K562 (cell line): ENCODE data around the gene HVCN1. TPM values are rescaled to one million over a fixed set of nuclear protein-coding genes. Genes with fewer than 3 reads are reported as not detected.

Source experiments
- ASH1L ChIP-seq: fragments of 450-650 bp; IDR thresholded peaks from 2 replicates; pipeline ENCODE4 v1.6.1; 2018; ENCODE audit warnings: borderline replicate concordance, mild to moderate bottlenecking, low read depth; ENCODE audit not compliant: partially characterized antibody
- BRCA1 ChIP-seq, 2 experiments: fragments of 450-650 bp in 1 of 2; sonication (generic) in 1 of 2; formaldehyde crosslinking in 1 of 2; IDR thresholded peaks; 2 replicates each; pipeline versions ENCODE4 v1.5.0 to v1.6.1; 2017 to 2020; ENCODE audit warnings: mild to moderate bottlenecking in 1 of 2, missing genetic modification reagents in 1 of 2
- GTF3C2 ChIP-seq: IDR thresholded peaks from 3 replicates; pipeline ENCODE4 v1.6.1; 2011; ENCODE audit warnings: borderline replicate concordance, mild to moderate bottlenecking, moderate library complexity; ENCODE audit not compliant: insufficient read length; ENCODE audit errors: extremely low read depth
- NCOA2 ChIP-seq, 2 experiments: fragments of 450-650 bp; IDR thresholded peaks; 2 replicates each; pipeline ENCODE4 v1.6.1; 2018; ENCODE audit warnings: mild to moderate bottlenecking in 2 of 2, moderate library complexity in 1 of 2; ENCODE audit not compliant: partially characterized antibody in 2 of 2
- NR3C1 ChIP-seq: sonication (generic); formaldehyde crosslinking; IDR thresholded peaks from 2 replicates; pipeline ENCODE4 v1.8.1; 2022; ENCODE audit warnings: missing genetic modification reagents
- PTBP1 ChIP-seq: fragments of 200-400 bp; formaldehyde crosslinking; IDR thresholded peaks from 2 replicates; pipeline ENCODE4 v1.6.1; 2017; ENCODE audit warnings: low read depth, low read length
- XRCC3 ChIP-seq: fragments of 450-650 bp; IDR thresholded peaks from 2 replicates; pipeline ENCODE4 v1.6.1; 2017; ENCODE audit warnings: mild to moderate bottlenecking, moderate library complexity
- ZFP36 ChIP-seq: fragments of 150-350 bp; IDR thresholded peaks from 2 replicates; pipeline ENCODE4 v1.6.1; 2018; ENCODE audit warnings: low read length, low read depth; ENCODE audit not compliant: partially characterized antibody
- ZNF407 ChIP-seq: fragments of 450-650 bp; IDR thresholded peaks from 2 replicates; pipeline ENCODE4 v1.6.1; 2016; ENCODE audit warnings: low read depth
- polyA plus RNA-seq, 8 experiments: library from polyadenylated mRNA; depleted of rRNA in 4 of 8; stranded (reverse) in 5 of 8; unstranded in 3 of 8; fragments of >200 nt; fragmentation: Nextera tagmentation in 2 of 8; fragmentation: Illumina TruSeq in 1 of 8; extraction: Ambion mirVana in 2 of 8; extraction: Trizol in 1 of 8; gene quantifications; 2 replicates each; pipeline versions ENCODE4 v1.2.1 to v1.2.3, GENCODE V29; 2011 to 2014; ENCODE audit warnings: inconsistent platforms in 1 of 8, missing spikeins in 1 of 8
- total RNA-seq, 7 experiments: library from RNA; depleted of rRNA in 6 of 7; stranded (reverse); fragments of >200 nt in 6 of 7; fragmentation: Illumina TruSeq in 2 of 7; extraction: Trizol in 2 of 7; gene quantifications; 2 replicates each; pipeline versions ENCODE4 v1.2.1 to v1.2.3, GENCODE V29; 2011 to 2021; ENCODE audit warnings: low replicate concordance in 1 of 7

The HVCN1 gene
- total and polyA plus RNA-seq, 9 of the 15 experiments (the other 6 are each of a cell fraction or from before 2014, with no cell fraction given), result 0.21 to 1.4 (median 0.74) TPM

- TF ChIP-seq GTF3C2 (no peak), BRCA1 (IDR thresholded peaks at IDR 0.05) (no peak), BRCA1 (CRISPR knock-in tag; IDR thresholded peaks at IDR 0.05) (no peak), NR3C1 (CRISPR knock-in tag) (no peak), ZNF407 (no peak), ASH1L (no peak), PTBP1 (no peak), ZFP36 (no peak), XRCC3 (no peak), NCOA2 (IDR thresholded peaks at IDR 0.05; ENCODE audit: partially characterized antibody in 2 of 2) (no peak)
Measured at GRCh38 chr12:110656071-110656655, 32.8 kb downstream of the HVCN1 start (continued).
